ENCODE data around the gene CCDC28B. TPM values are rescaled to one million over a fixed set of nuclear protein-coding genes. Genes with fewer than 3 reads are reported as not detected.

Gene CCDC28B
- total RNA-seq, 2 donors from 2014 or later = 20.0 to 24.6 TPM

- peaks cover 18% of the 10 kb centered on the region for H3K4me1 Mint-ChIP-seq (ENCODE audit: low read depth)
- ATAC-seq (replicated peaks in 1 of 2) (no peak), DNase-seq (no peak)
- H3K4me3 Mint-ChIP-seq = peak overlapping the region; percentile 90 to 92
- H3K36me3 Mint-ChIP-seq (ENCODE audit: insufficient read depth in 2 of 2) = no peaks in the 10 kb centered on the region
- no peak overlapping the region for H3K27ac Mint-ChIP-seq
- H3K9me3 Mint-ChIP-seq = no peaks in the 10 kb centered on the region
- H3K27me3 Mint-ChIP-seq (ENCODE audit: low read depth) = no peaks in the 10 kb centered on the region
Measured at GRCh38 chr1:32239790-32240139, 39.4 kb downstream of the CCDC28B start.

GRCh38 chr1:32240140-32240951 is 40.0 kb downstream of the CCDC28B start:
- Mint-ChIP-seq H3K36me3 (ENCODE audit: insufficient read depth in 2 of 2) (no peaks in the 10 kb centered on the region), H3K4me3 (peak overlapping the region; percentile 90 to 92), H3K27ac (no peak overlapping the region), H3K4me1 (ENCODE audit: low read depth) (peaks cover 20% of the 10 kb centered on the region), H3K27me3 (ENCODE audit: low read depth) (no peaks in the 10 kb centered on the region), H3K9me3 (no peaks in the 10 kb centered on the region)
- DNase-seq = peak; percentile 66 to 69
- ATAC-seq (replicated peaks in 1 of 2) = peak; percentile 73 to 74

- DNase-seq (peak; percentile 56 to 58), ATAC-seq (replicated peaks in 1 of 2) (peak; percentile 72)
- peak overlapping the region; percentile 90 to 92 for H3K4me3 Mint-ChIP-seq
- no peaks in the 10 kb centered on the region for H3K36me3 Mint-ChIP-seq (ENCODE audit: insufficient read depth in 2 of 2)
- no peak overlapping the region for H3K27ac Mint-ChIP-seq
- H3K4me1 Mint-ChIP-seq (ENCODE audit: low read depth) = peaks cover 29% of the 10 kb centered on the region
- H3K27me3 Mint-ChIP-seq (ENCODE audit: low read depth) = no peaks in the 10 kb centered on the region
- H3K9me3 Mint-ChIP-seq = no peaks in the 10 kb centered on the region
Measured at GRCh38 chr1:32241001-32241763, 40.8 kb downstream of the CCDC28B start.

- Mint-ChIP-seq H3K27me3 (ENCODE audit: low read depth) (no peaks in the 10 kb centered on the region), H3K9me3 (no peaks in the 10 kb centered on the region), H3K27ac (no peak overlapping the region), H3K36me3 (ENCODE audit: insufficient read depth in 2 of 2) (no peaks in the 10 kb centered on the region), H3K4me1 (ENCODE audit: low read depth) (peaks cover 41% of the 10 kb centered on the region), H3K4me3 (no peak overlapping the region)
- DNase-seq (no peak), ATAC-seq (replicated peaks in 1 of 2) (no peak)
Measured at GRCh38 chr1:32242341-32242851, 42.0 kb downstream of the CCDC28B start.

GRCh38 chr1:32246888-32247273 is 46.5 kb downstream of the CCDC28B start, which contains the start of gene FAM167B:
Gene FAM167B (plus strand): TSS chr1:32247222. CDS start chr1:32247422, 200 bp downstream.
- peaks cover 68% of the 10 kb centered on the region for H3K4me1 Mint-ChIP-seq (ENCODE audit: low read depth)
- peaks cover 3 to 4% of the 10 kb centered on the region in 2 donors for H3K36me3 Mint-ChIP-seq (ENCODE audit: insufficient read depth in 2 of 2)
- H3K9me3 Mint-ChIP-seq = no peaks in the 10 kb centered on the region
- no peak for ATAC-seq (replicated peaks in 1 of 2)
- H3K4me3 Mint-ChIP-seq = peak within 1 kb of the TSS; percentile 74 to 91
- no peaks in the 10 kb centered on the region for H3K27me3 Mint-ChIP-seq (ENCODE audit: low read depth)
- H3K27ac Mint-ChIP-seq = peak within 1 kb of the TSS; percentile 72
- DNase-seq = no peak

- ATAC-seq (replicated peaks in 1 of 2) = no peak
- H3K27ac Mint-ChIP-seq = peak overlapping the region; percentile 72
Measured at GRCh38 chr1:32247452-32247851, 47.1 kb downstream of the CCDC28B start.

GRCh38 chr1:32247983-32248889 is 47.8 kb downstream of the CCDC28B start:
- DNase-seq (peak; percentile 89 to 93), ATAC-seq (replicated peaks in 1 of 2) (peak; percentile 32 to 35)
- Mint-ChIP-seq H3K27me3 (ENCODE audit: low read depth) (no peaks in the 10 kb centered on the region), H3K4me3 (peak overlapping the region; percentile 74 to 91), H3K4me1 (ENCODE audit: low read depth) (peaks cover 67% of the 10 kb centered on the region), H3K9me3 (no peaks in the 10 kb centered on the region), H3K27ac (peak overlapping the region; percentile 72), H3K36me3 (ENCODE audit: insufficient read depth in 2 of 2) (peaks cover 11 to 13% of the 10 kb centered on the region in 2 donors)

More at GRCh38 chr1:32247452-32247851, 47.1 kb downstream of the CCDC28B start:
- Mint-ChIP-seq H3K4me1 (ENCODE audit: low read depth) (peaks cover 65% of the 10 kb centered on the region), H3K36me3 (ENCODE audit: insufficient read depth in 2 of 2) (peaks cover 7% of the 10 kb centered on the region in 2 donors), H3K9me3 (no peaks in the 10 kb centered on the region), H3K4me3 (peak overlapping the region; percentile 74 to 91), H3K27me3 (ENCODE audit: low read depth) (no peaks in the 10 kb centered on the region)
- no peak for DNase-seq

- peak; percentile 64 to 68 for ATAC-seq (replicated peaks in 1 of 2)
- Mint-ChIP-seq H3K27ac (peak overlapping the region; percentile 100), H3K36me3 (ENCODE audit: insufficient read depth in 2 of 2) (peaks cover 13 to 14% of the 10 kb centered on the region in 2 donors), H3K9me3 (no peaks in the 10 kb centered on the region), H3K27me3 (ENCODE audit: low read depth) (no peaks in the 10 kb centered on the region), H3K4me3 (peak overlapping the region; percentile 91 to 99), H3K4me1 (ENCODE audit: low read depth) (peaks cover 80% of the 10 kb centered on the region)
- DNase-seq = peak; percentile 82 to 84
Measured at GRCh38 chr1:32249831-32250525, 49.6 kb downstream of the CCDC28B start.

GRCh38 chr1:32250893-32251716 is 50.7 kb downstream of the CCDC28B start, which contains the start of gene LCK:
Gene LCK (plus strand): TSS chr1:32251265. CDS start chr1:32274330, 23,065 bp downstream.
- Mint-ChIP-seq H3K27ac (peak within 1 kb of the TSS; percentile 100), H3K27me3 (ENCODE audit: low read depth) (no peaks in the 10 kb centered on the region), H3K36me3 (ENCODE audit: insufficient read depth in 2 of 2) (peaks cover 13 to 16% of the 10 kb centered on the region in 2 donors), H3K4me3 (peak within 1 kb of the TSS; percentile 91 to 99), H3K9me3 (no peaks in the 10 kb centered on the region), H3K4me1 (ENCODE audit: low read depth) (peaks cover 75% of the 10 kb centered on the region)
- ATAC-seq (replicated peaks in 1 of 2) (peak; percentile 51 to 55), DNase-seq (peak; percentile 84 to 86)
